MM.1S (cell line): ENCODE measurements around the gene SEC63.

Experiments
- CTCF ChIP-seq: fragments of 300-600 bp; sonication (generic); IDR thresholded peaks from 2 replicates; pipeline ENCODE4 v1.5.1; 2016; ENCODE audit warnings: antibody characterized with exemption, low read length, mixed read lengths
- EZH2 ChIP-seq: fragments of 300-600 bp; sonication (generic); optimal IDR thresholded peaks from 2 replicates; pipeline ENCODE3; 2017; ENCODE audit warnings: low read depth, mild to moderate bottlenecking, antibody characterized with exemption, low read length, mixed read lengths

DNA sequence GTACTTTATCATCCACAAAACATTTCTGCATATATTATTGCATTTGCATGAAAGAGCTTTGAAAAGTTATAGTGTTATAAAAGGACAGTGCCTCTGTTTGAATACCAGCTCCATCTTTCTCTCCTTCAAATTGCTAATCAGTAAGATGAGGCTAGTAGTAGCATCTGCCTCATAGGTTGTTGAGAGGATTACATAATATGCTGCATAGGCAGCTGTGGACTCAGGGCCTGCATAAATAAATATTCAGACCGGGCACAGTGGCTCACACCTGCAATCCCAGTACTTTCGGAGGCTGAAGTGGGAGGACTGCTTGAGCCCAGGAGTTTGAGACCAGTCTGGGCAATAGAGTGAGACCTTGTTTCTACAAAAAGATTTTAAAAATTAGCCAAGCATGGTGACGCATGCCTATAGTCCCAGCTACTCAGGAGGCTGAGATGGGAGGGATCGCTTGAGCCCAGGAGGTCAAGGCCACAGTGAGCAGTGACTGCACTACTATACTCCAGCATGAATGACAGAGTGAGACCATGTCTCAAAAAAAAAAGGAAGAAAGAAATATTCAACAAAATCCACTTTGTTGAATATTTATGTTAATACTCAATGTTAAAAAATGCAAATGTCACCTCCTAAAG is 18.3 kb upstream of the SEC63 start:
- no peak for TF ChIP-seq EZH2
- TF ChIP-seq CTCF: no peak
